Spleen (tissue), 11 donors: Measurements from ENCODE around the gene NADK2. TPM values are rescaled to one million over a fixed set of nuclear protein-coding genes. Genes with fewer than 3 reads are reported as not detected.

ENCODE experiments used
- DNase-seq: peaks from one replicate; pipeline ENCODE4 v3.0.0-alpha.2; 2020
- H3K27ac ChIP-seq, 8 donors: fragments of 200-600 bp; sonication (generic) in 7 of 8; 1 replicate in 4 of 8; 2 replicates in 4 of 8; pipeline versions ENCODE4 v1.5.0 to v1.8.0; 2016 to 2021; ENCODE audit warnings: inconsistent platforms in 4 of 8, mild to moderate bottlenecking in 4 of 8, moderate library complexity in 1 of 8
- H3K27me3 ChIP-seq, 7 donors: fragments of 200-600 bp; sonication (generic) in 6 of 7; replicated peaks in 1 of 7; 1 replicate in 4 of 7; 2 replicates in 3 of 7; pipeline versions ENCODE4 v1.5.0 to v1.8.0; 2016 to 2021; ENCODE audit warnings: inconsistent platforms in 3 of 7, mild to moderate bottlenecking in 1 of 7
- H3K36me3 ChIP-seq, 6 donors: fragments of 200-600 bp; sonication (generic) in 5 of 6; 1 replicate in 4 of 6; 2 replicates in 2 of 6; pipeline versions ENCODE4 v1.5.0 to v1.8.0; 2016 to 2021; ENCODE audit warnings: inconsistent platforms in 2 of 6
- H3K4me1 ChIP-seq, 6 donors: fragments of 200-600 bp; sonication (generic) in 5 of 6; 1 replicate in 3 of 6; 2 replicates in 3 of 6; pipeline versions ENCODE4 v1.5.0 to v1.8.0; 2016 to 2021; ENCODE audit warnings: inconsistent platforms in 3 of 6
- H3K4me3 ChIP-seq, 8 donors: fragments of 200-600 bp; sonication (generic) in 7 of 8; 1 replicate in 4 of 8; 2 replicates in 4 of 8; pipeline versions ENCODE4 v1.5.0 to v1.8.0; 2016 to 2021; ENCODE audit warnings: inconsistent platforms in 4 of 8, mild to moderate bottlenecking in 4 of 8, moderate library complexity in 2 of 8
- H3K9me3 ChIP-seq, 8 donors: fragments of 200-600 bp; sonication (generic) in 7 of 8; 1 replicate in 4 of 8; 2 replicates in 4 of 8; pipeline versions ENCODE4 v1.5.0 to v1.8.0; 2016 to 2021; ENCODE audit warnings: inconsistent platforms in 4 of 8
- POLR2A ChIP-seq, 3 donors: fragments of 450-650 bp; IDR thresholded peaks; one replicate each; pipeline ENCODE4 v1.5.1; 2017; ENCODE audit warnings: antibody characterized with exemption in 3 of 3, mild to moderate bottlenecking in 1 of 3
- POLR2AphosphoS5 ChIP-seq, 3 donors: sonication (generic); formaldehyde crosslinking; IDR thresholded peaks; one replicate each; pipeline ENCODE4 v1.5.1; 2017; ENCODE audit warnings: antibody characterized with exemption in 3 of 3
- WGBS, 5 donors: extraction: QIAGEN DNeasy Blood & Tissue Kit in 3 of 5; methylation state at CpG; one replicate each; pipeline versions ENCODE4 v1.1.5 to v1.1.7; 2013 to 2018; 5-methylcytosine and 5-hydroxymethylcytosine counted together
- intact Hi-C: fragments of 100-400 bp; cut with DNase I; formaldehyde crosslinking; loops from one replicate; pipeline ENCODE4 v1.15.0; 2023; ENCODE audit warnings: low total_unique reads
- polyA plus RNA-seq, 3 donors: library from polyadenylated mRNA; stranded (reverse); fragments of 200-250 nt; gene quantifications; one replicate each; pipeline ENCODE4 v1.2.1, GENCODE V29; 2013
- total RNA-seq, 7 donors: library from RNA; depleted of rRNA in 3 of 7; stranded (reverse); fragments of >200 nt in 3 of 7; fragmentation: NEBNext Ultra II Directional in 4 of 7; extraction: Animal tissue kit (Norgen Biotek cat#: 25700) in 4 of 7; gene quantifications; one replicate each; pipeline versions ENCODE4 v1.1.0 to v1.2.1, GENCODE V29; 2016 to 2021
- TF ChIP-seq, protein P1 (sequence below), 11 experiments: fragments of 200-600 bp in 7 of 11; fragments of 450-650 bp in 4 of 11; sonication (generic) in 4 of 11; IDR thresholded peaks in 8 of 11; conservative IDR thresholded peaks in 3 of 11; 1 replicate in 7 of 11; 2 replicates in 4 of 11; pipeline versions ENCODE4 v1.4.0 to v1.8.0; 2016 to 2021; ENCODE audit warnings: antibody characterized with exemption in 11 of 11, inconsistent platforms in 4 of 11, mild to moderate bottlenecking in 1 of 11
- donor health status: healthy with polysubstance abuse.
- donor health status: DM: no; HTN: no; CAD: no; lungs with moderate emphysema.
- donor health status: DM: no; HTN: no; CAD: no.
- donor health status: Bipolar disorder and iron deficiency.
- donor health status: healthy.
- donor health status: DM: no; HTN: no; CAD: no.
- donor health status: DM: yes; HTN: yes; CAD: no.

Gene NADK2
- total and polyA plus RNA-seq, 10 donors, result 5.3 to 21.8 (median 15.9) TPM

DNA sequence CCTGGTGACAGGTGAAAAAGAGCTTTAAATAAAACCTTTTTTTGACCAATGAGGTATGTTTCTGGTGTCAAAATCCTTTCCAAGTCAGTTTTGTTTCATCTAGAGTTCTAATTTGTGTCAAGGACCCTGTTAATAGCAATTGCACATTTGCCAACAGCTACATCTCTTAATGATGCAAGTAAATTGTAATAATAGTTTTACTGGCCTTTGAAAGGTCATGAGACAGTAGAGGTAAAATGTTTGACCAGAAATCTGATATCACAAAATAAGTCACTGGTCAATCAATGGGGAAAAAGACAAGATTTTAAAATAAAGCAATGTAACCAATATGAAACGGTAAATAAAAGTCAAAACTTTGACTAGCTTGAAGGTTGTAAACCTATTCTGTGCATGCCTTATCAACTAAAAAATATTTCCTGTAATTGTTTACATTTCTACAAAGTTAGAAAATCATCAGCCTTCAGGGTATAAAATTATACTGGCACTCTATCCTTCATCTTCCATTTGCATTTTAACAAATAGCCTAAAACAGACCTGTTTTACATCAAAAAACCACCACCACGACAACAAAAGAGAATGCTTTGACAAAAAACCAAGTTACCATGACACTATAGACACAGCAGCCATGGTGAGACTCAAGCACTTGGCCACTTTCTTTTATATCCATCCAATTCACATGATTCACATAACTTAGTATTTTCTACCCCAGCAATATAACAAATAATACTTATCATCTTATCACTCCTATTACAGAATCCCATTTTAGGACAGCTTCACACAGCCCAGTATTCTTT is 3.0 kb downstream of the NADK2 start:
- WGBS, 5 donors, result 61 to 74% (median 69%) methylated on average over 2 of the region's 2 CpGs
- no peaks in the 10 kb centered on the region for H3K9me3 ChIP-seq
- no peaks in the 10 kb centered on the region for H3K36me3 ChIP-seq
- H3K4me1 ChIP-seq, result peaks cover 13 to 62% (median 48%) of the 10 kb centered on the region in 6 donors
- intact Hi-C loops, result loop anchor here (10.0 kb wide), 1 partner anchor 84 kb away; the partner anchor contains the start of genes LMBRD2 and SKP2
- DNase-seq, result no peak
- peak overlapping the region in 7 of 8 donors; percentile 18 to 98 (median 95) for H3K27ac ChIP-seq
- no peaks in the 10 kb centered on the region for H3K27me3 ChIP-seq
- H3K4me3 ChIP-seq, result no peak overlapping the region
- TF ChIP-seq, protein P1, sequence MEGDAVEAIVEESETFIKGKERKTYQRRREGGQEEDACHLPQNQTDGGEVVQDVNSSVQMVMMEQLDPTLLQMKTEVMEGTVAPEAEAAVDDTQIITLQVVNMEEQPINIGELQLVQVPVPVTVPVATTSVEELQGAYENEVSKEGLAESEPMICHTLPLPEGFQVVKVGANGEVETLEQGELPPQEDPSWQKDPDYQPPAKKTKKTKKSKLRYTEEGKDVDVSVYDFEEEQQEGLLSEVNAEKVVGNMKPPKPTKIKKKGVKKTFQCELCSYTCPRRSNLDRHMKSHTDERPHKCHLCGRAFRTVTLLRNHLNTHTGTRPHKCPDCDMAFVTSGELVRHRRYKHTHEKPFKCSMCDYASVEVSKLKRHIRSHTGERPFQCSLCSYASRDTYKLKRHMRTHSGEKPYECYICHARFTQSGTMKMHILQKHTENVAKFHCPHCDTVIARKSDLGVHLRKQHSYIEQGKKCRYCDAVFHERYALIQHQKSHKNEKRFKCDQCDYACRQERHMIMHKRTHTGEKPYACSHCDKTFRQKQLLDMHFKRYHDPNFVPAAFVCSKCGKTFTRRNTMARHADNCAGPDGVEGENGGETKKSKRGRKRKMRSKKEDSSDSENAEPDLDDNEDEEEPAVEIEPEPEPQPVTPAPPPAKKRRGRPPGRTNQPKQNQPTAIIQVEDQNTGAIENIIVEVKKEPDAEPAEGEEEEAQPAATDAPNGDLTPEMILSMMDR (IDR thresholded peaks at IDR 0.05 in 8 of 11, conservative IDR thresholded peaks at IDR 0.05 in 3 of 11), result no peak
- no peak for TF ChIP-seq POLR2A (IDR thresholded peaks at IDR 0.05)
- TF ChIP-seq POLR2AphosphoS5 (IDR thresholded peaks at IDR 0.05), result no peak

DNA sequence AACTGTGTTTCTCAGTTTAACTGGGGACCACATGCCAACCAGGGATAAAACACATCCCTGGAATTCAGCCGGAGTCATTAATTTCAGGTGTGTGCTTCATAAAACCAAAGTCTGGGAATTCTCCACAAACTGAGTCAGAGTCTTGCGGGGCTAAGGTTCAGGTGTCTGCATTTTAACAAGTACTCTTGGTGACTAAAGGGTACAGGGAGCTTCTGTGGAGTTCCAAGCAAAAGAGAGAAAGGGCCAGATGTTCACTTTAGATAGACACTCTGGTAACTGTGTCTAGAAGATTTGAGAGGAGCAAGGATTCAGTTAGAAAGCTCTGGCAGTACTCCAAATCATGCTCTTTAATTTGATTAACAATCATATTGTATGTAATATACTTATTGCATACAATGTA is 4.0 kb downstream of the NADK2 start:
- Histone ChIP-seq H3K36me3 (no peaks in the 10 kb centered on the region), H3K9me3 (no peaks in the 10 kb centered on the region), H3K4me1 (peaks cover 13 to 58% (median 44%) of the 10 kb centered on the region in 6 donors), H3K4me3 (no peak overlapping the region), H3K27ac (peak overlapping the region in 5 of 8 donors; percentile 1 to 98 (median 96)), H3K27me3 (no peaks in the 10 kb centered on the region)
- WGBS, 5 donors, result 92 to 98% (median 97%) methylated on average over 2 of the region's 2 CpGs
- TF ChIP-seq POLR2AphosphoS5 (IDR thresholded peaks at IDR 0.05), result no peak
- intact Hi-C loops, result loop anchor here (10.0 kb wide), 1 partner anchor 83 kb away; the partner anchor contains the start of genes LMBRD2 and SKP2
- DNase-seq, result no peak

DNA sequence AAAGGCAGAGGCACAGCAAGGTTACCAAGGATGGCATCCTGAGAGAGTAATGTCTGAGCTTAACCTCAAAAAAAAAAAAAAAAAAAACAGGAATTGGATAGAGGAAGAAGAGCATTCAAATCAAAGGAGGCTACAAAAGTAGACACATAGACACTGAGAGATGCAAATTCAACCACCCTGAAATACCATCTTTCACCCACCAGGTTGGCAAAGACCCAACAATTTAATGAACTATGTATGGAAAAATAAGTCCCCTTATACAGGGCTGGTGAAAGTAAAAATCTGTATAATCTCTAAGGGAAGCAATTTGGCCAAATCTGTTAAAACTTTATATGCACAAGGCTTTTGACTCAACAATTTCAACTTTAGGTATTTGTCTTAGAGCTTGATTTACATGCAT is 4.9 kb downstream of the NADK2 start:
- DNase-seq, result no peak
- Histone ChIP-seq H3K9me3 (no peaks in the 10 kb centered on the region), H3K4me3 (no peak overlapping the region), H3K36me3 (no peaks in the 10 kb centered on the region), H3K27me3 (no peaks in the 10 kb centered on the region), H3K27ac (no peak overlapping the region), H3K4me1 (peaks cover 13 to 53% (median 40%) of the 10 kb centered on the region in 6 donors)
- intact Hi-C loops, result loop anchor here (10.0 kb wide), 1 partner anchor 82 kb away; the partner anchor contains the start of genes LMBRD2 and SKP2
- TF ChIP-seq POLR2A (IDR thresholded peaks at IDR 0.05) (no peak), POLR2AphosphoS5 (IDR thresholded peaks at IDR 0.05) (no peak)
- TF ChIP-seq, protein P1 (IDR thresholded peaks at IDR 0.05 in 8 of 11, conservative IDR thresholded peaks at IDR 0.05 in 3 of 11), result no peak

DNA sequence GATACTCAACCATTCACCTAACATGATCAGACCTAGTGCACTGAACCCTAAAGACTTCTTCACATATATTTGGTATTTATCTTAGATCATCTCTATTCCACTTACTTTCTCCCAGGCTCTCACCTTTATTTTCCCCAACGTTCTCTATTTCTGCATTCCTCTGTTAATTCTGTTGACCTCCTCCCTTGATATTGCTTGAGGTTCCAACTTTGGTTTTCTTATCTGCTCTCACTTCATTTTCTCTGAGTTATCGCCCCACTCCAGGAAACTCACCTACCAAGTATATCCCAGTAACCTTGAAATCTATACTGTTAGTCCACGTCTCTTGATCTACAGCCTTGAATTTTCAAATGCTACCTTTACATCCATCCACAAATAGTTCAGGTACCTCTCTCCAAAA is 9.2 kb downstream of the NADK2 start:
- Histone ChIP-seq H3K27ac (no peak overlapping the region), H3K36me3 (no peaks in the 10 kb centered on the region), H3K4me1 (peaks cover 0 to 17% (median 8%) of the 10 kb centered on the region in 6 donors), H3K27me3 (no peaks in the 10 kb centered on the region), H3K9me3 (no peaks in the 10 kb centered on the region), H3K4me3 (no peak overlapping the region)
- intact Hi-C loops, result loop anchor here (10.0 kb wide), 1 partner anchor 78 kb away; the partner anchor contains the start of genes LMBRD2 and SKP2
- TF ChIP-seq POLR2A (IDR thresholded peaks at IDR 0.05) (no peak), POLR2AphosphoS5 (IDR thresholded peaks at IDR 0.05) (no peak)
- TF ChIP-seq, protein P1 (IDR thresholded peaks at IDR 0.05 in 8 of 11, conservative IDR thresholded peaks at IDR 0.05 in 3 of 11), result no peak
- WGBS, 5 donors, result 76 to 84% (median 78%) methylated on average over 3 of the region's 3 CpGs
- DNase-seq, result no peak
